SH-SY5Y (cell line): ENCODE measurements around the gene GATB.

Source experiments
- GATA2 ChIP-seq: IDR thresholded peaks from 2 replicates; pipeline ENCODE4 v1.6.1; 2011; ENCODE audit warnings: mild to moderate bottlenecking, low read depth, low read length
- GATA3 ChIP-seq: IDR thresholded peaks from 2 replicates; pipeline ENCODE4 v1.6.1; 2011; ENCODE audit warnings: low read depth, mild to moderate bottlenecking, low read length, moderate library complexity

- no peak for TF ChIP-seq GATA3
- TF ChIP-seq GATA2: no peak
Measured at GRCh38 chr4:151718984-151719955, 41.5 kb downstream of the GATB start.
